Stimulated activated CD8-positive, alpha-beta memory T cell treated with anti-CD3 and anti-CD28 coated beads, Interleukin-2, amount 100 ng/mL, for 48 hours (primary cell): ENCODE results near the gene MARCHF2.
A peak's percentile ranks its signal among the peaks of the same experiment; 100 is the strongest.
"Not testable (repeated sequence)": the region's sequence is repeated elsewhere in the genome, so short reads cannot be mapped to it uniquely, and the experiment has no call there.

Source experiments
- DNase-seq, 2 donors: peaks; one replicate each; pipeline ENCODE4 v3.0.0-alpha.2; 2020; ENCODE audit warnings: low read depth in 2 of 2

The MARCHF2 gene

GRCh38 chr19:8412783-8413628 is at the start of gene MARCHF2:
TSS of gene MARCHF2 (plus strand) at chr19:8413305. CDS start at chr19:8421841, 8,536 bp downstream.
- peak; percentile 91 to 92 for DNase-seq

- DNase-seq = peak; percentile 53 to 55
Observed at GRCh38 chr19:8363803-8364771, 49.0 kb upstream of the MARCHF2 start, which contains the start of gene ANGPTL4. TSS of gene ANGPTL4 (plus strand) at chr19:8364155. CDS start at chr19:8364322, 167 bp downstream.

GRCh38 chr19:8366121-8366581 is 47.0 kb upstream of the MARCHF2 start:
- DNase-seq = no peak

GRCh38 chr19:8366961-8367326 is 46.2 kb upstream of the MARCHF2 start:
- DNase-seq = no peak

GRCh38 chr19:8367327-8368001 is 45.6 kb upstream of the MARCHF2 start:
- DNase-seq = no peak

- DNase-seq = no peak
Observed at GRCh38 chr19:8370176-8371010, 42.7 kb upstream of the MARCHF2 start.

- no peak for DNase-seq
Observed at GRCh38 chr19:8371011-8371804, 41.9 kb upstream of the MARCHF2 start.

GRCh38 chr19:8373867-8374813 is 39.0 kb upstream of the MARCHF2 start:
- DNase-seq = no peak

- DNase-seq = not testable (repeated sequence)
Observed at GRCh38 chr19:8375766-8376165, 37.3 kb upstream of the MARCHF2 start.

- DNase-seq = not testable (repeated sequence)
Observed at GRCh38 chr19:8376373-8376974, 36.6 kb upstream of the MARCHF2 start.

- no peak for DNase-seq
Observed at GRCh38 chr19:8377598-8377997, 35.5 kb upstream of the MARCHF2 start.

- not testable (repeated sequence) for DNase-seq
Observed at GRCh38 chr19:8379156-8379891, 33.8 kb upstream of the MARCHF2 start.

GRCh38 chr19:8384569-8384968 is 28.5 kb upstream of the MARCHF2 start:
- not testable (repeated sequence) for DNase-seq

- not testable (repeated sequence) for DNase-seq
Observed at GRCh38 chr19:8385103-8385502, 28.0 kb upstream of the MARCHF2 start.

- not testable (repeated sequence) for DNase-seq
Observed at GRCh38 chr19:8385566-8385965, 27.5 kb upstream of the MARCHF2 start.

- not testable (repeated sequence) for DNase-seq
Observed at GRCh38 chr19:8386419-8386818, 26.7 kb upstream of the MARCHF2 start.

GRCh38 chr19:8386990-8387389 is 26.1 kb upstream of the MARCHF2 start:
- DNase-seq = no peak
